Measurements from ENCODE around the gene KCND3.

DNA sequence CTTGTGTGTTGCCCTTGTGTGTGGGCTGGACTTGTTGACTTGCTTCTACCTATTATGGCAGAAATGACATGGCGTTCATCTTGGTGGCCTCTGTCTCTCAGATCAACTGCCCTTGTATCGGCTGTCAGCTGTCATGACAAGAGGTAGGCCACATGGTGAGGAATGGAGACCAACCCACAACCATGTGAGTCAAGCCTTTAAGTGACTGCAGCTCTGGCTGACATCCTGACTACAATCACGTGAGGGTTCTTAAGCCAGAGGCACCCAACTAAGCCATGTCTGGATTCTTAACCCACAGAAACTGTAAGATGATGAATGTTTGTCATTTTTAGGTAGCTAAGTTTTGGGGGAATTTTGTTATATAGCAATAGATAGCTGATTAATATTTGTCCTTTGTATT, 82.1 kb downstream of the KCND3 start:
- TF ChIP-seq EZH2 (IDR thresholded peaks at IDR 0.05) (no peak), POLR2AphosphoS5 (IDR thresholded peaks at IDR 0.05; ENCODE audit: borderline replicate concordance, low read depth, low read length) (no peak), FOXP2 (optimal IDR thresholded peaks at IDR 0.05; ENCODE audit: control extremely low read depth, extremely low read length, insufficient read depth) (no peak)

Measured in SK-N-MC (cell line).